Thoracic aorta (tissue), 2 donors: ENCODE results near the gene ATXN10. TPM values are rescaled to one million over a fixed set of nuclear protein-coding genes. Genes with fewer than 3 reads are reported as not detected.
"Not testable (repeated sequence)": the region's sequence is repeated elsewhere in the genome, so short reads cannot be mapped to it uniquely, and the experiment has no call there.

Source experiments
- ATAC-seq: fragments of 150-250 bp; one replicate; pipeline ENCODE4 v1.8.0; 2017; ENCODE audit warnings: low read depth; ENCODE audit not compliant: insufficient number of reproducible peaks, low FRiP score
- DNase-seq: peaks from one replicate; pipeline ENCODE4 v3.0.0-alpha.2; 2020; ENCODE audit warnings: low spot score
- H3K27ac ChIP-seq, 2 donors: fragments of 200-600 bp; sonication (generic); 1 replicate in 1 of 2; 2 replicates in 1 of 2; pipeline ENCODE4 v1.5.1; 2016; ENCODE audit warnings: mild to moderate bottlenecking in 2 of 2, moderate library complexity in 2 of 2
- H3K27me3 ChIP-seq: fragments of 200-600 bp; sonication (generic); replicated peaks from 2 replicates; pipeline ENCODE4 v1.6.0; 2016; ENCODE audit warnings: mild to moderate bottlenecking; ENCODE audit not compliant: insufficient read depth
- H3K36me3 ChIP-seq: fragments of 200-600 bp; sonication (generic); one replicate; pipeline ENCODE4 v1.5.1; 2016
- H3K4me1 ChIP-seq, 2 donors: fragments of 200-600 bp; sonication (generic); 1 replicate in 1 of 2; 2 replicates in 1 of 2; pipeline versions ENCODE4 v1.5.1 to v1.6.0; 2016; ENCODE audit warnings: low read depth in 2 of 2, mild to moderate bottlenecking in 1 of 2; ENCODE audit not compliant: control insufficient read depth in 1 of 2
- H3K4me3 ChIP-seq: fragments of 200-600 bp; sonication (generic); 2 replicates; pipeline ENCODE4 v1.5.1; 2016; ENCODE audit warnings: mild to moderate bottlenecking
- H3K9me3 ChIP-seq: fragments of 200-600 bp; sonication (generic); 2 replicates; pipeline ENCODE4 v1.5.1; 2016
- CTCF ChIP-seq: fragments of 200-600 bp; sonication (generic); IDR thresholded peaks from one replicate; pipeline ENCODE4 v1.5.1; 2019; ENCODE audit warnings: antibody characterized with exemption
- total RNA-seq, 2 donors: library from RNA; depleted of rRNA; stranded (reverse); fragments of >200 nt; gene quantifications; one replicate each; pipeline versions ENCODE4 v1.1.0 to v1.2.3, GENCODE V29; 2016

Gene ATXN10
- total RNA-seq, 2 donors from 2014 or later = 52.9 to 164 TPM

- Histone ChIP-seq H3K9me3 (no peaks in the 10 kb centered on the region), H3K27ac (no peak overlapping the region), H3K36me3 (no peaks in the 10 kb centered on the region), H3K4me3 (no peak overlapping the region), H3K27me3 (no peaks in the 10 kb centered on the region), H3K4me1 (peaks cover 0 to 28% of the 10 kb centered on the region in 2 donors)
- TF ChIP-seq CTCF = no peak
- no peak for ATAC-seq
- DNase-seq = no peak
These were observed 38.8 kb downstream of the ATXN10 start for GRCh38 chr22:45710469-45710868.

GRCh38 chr22:45714390-45714789, 42.8 kb downstream of the ATXN10 start:
- not testable (repeated sequence) for H3K27me3 ChIP-seq, H3K36me3 ChIP-seq, H3K27ac ChIP-seq, ATAC-seq, H3K9me3 ChIP-seq, DNase-seq, H3K4me3 ChIP-seq
- H3K4me1 ChIP-seq = peaks cover 0 to 25% of the 10 kb centered on the region in 2 donors

GRCh38 chr22:45717789-45718188, 46.2 kb downstream of the ATXN10 start:
- no peaks in the 10 kb centered on the region for H3K27me3 ChIP-seq
- ATAC-seq = no peak
- no peak overlapping the region for H3K4me3 ChIP-seq
- H3K36me3 ChIP-seq = peaks cover 6% of the 10 kb centered on the region
- peaks cover 0 to 4% of the 10 kb centered on the region in 2 donors for H3K4me1 ChIP-seq
- TF ChIP-seq CTCF = no peak
- H3K9me3 ChIP-seq = no peaks in the 10 kb centered on the region
- DNase-seq = no peak
- no peak overlapping the region for H3K27ac ChIP-seq

- peaks cover 0 to 4% of the 10 kb centered on the region in 2 donors for H3K4me1 ChIP-seq
- TF ChIP-seq CTCF = no peak
- DNase-seq (no peak), ATAC-seq (no peak)
- H3K36me3 ChIP-seq = peaks cover 6% of the 10 kb centered on the region
- H3K27ac ChIP-seq = no peak overlapping the region
- no peak overlapping the region for H3K4me3 ChIP-seq
- no peaks in the 10 kb centered on the region for H3K27me3 ChIP-seq
- no peaks in the 10 kb centered on the region for H3K9me3 ChIP-seq
These were observed 46.8 kb downstream of the ATXN10 start for GRCh38 chr22:45718391-45718790.

- ATAC-seq (no peak), DNase-seq (no peak)
- Histone ChIP-seq H3K27ac (no peak overlapping the region), H3K4me1 (peaks cover 4 to 9% of the 10 kb centered on the region in 2 donors), H3K9me3 (no peaks in the 10 kb centered on the region), H3K4me3 (no peak overlapping the region), H3K27me3 (no peaks in the 10 kb centered on the region), H3K36me3 (peaks cover 6% of the 10 kb centered on the region)
- TF ChIP-seq CTCF = no peak
These were observed 49.3 kb downstream of the ATXN10 start for GRCh38 chr22:45720839-45721378.

GRCh38 chr22:45722006-45722405, 50.4 kb downstream of the ATXN10 start:
- TF ChIP-seq CTCF = no peak
- Histone ChIP-seq H3K27ac (no peak overlapping the region), H3K4me3 (no peak overlapping the region), H3K36me3 (peaks cover 6% of the 10 kb centered on the region), H3K27me3 (no peaks in the 10 kb centered on the region), H3K9me3 (no peaks in the 10 kb centered on the region), H3K4me1 (peaks cover 13 to 19% of the 10 kb centered on the region in 2 donors)
- ATAC-seq (no peak), DNase-seq (no peak)
